HL-60 (cell line): ENCODE measurements around the gene ACAD10.
"Not testable (repeated sequence)": the region's sequence is repeated elsewhere in the genome, so short reads cannot be mapped to it uniquely, and the experiment has no call there.

ENCODE experiments used
- DNase-seq, 2 experiments: peaks; one replicate each; pipeline ENCODE4 v3.0.0-alpha.2; 2010 to 2020; ENCODE audit warnings: low read depth in 1 of 2, low spot score in 1 of 2
- H3K27ac ChIP-seq: fragments of 250-450 bp; sonication (Bioruptor Pico); replicated peaks from 2 replicates; pipeline ENCODE4 v1.5.1; 2020; ENCODE audit warnings: mild to moderate bottlenecking, moderate library complexity
- H3K27me3 ChIP-seq: fragments of 250-450 bp; sonication (Bioruptor Pico); 2 replicates; pipeline ENCODE4 v1.5.1; 2021; ENCODE audit warnings: mild to moderate bottlenecking, moderate library complexity; ENCODE audit not compliant: insufficient read depth, poor library complexity, severe bottlenecking
- H3K4me3 ChIP-seq: replicated peaks from 2 replicates; pipeline ENCODE4 v1.5.1; 2011; ENCODE audit warnings: mild to moderate bottlenecking, control low read depth, low read length; ENCODE audit not compliant: insufficient read depth
- CTCF ChIP-seq: IDR thresholded peaks from one replicate; pipeline ENCODE4 v1.5.1; 2011; ENCODE audit warnings: low read length, control low read depth, inconsistent platforms; ENCODE audit not compliant: insufficient read depth
- GABPA ChIP-seq: IDR thresholded peaks from 2 replicates; pipeline ENCODE4 v1.6.1; 2012; ENCODE audit warnings: low read depth
- POLR2AphosphoS5 ChIP-seq: IDR thresholded peaks from 2 replicates; pipeline ENCODE4 v1.6.1; 2012; ENCODE audit warnings: low read depth
- REST ChIP-seq: IDR thresholded peaks from 2 replicates; pipeline ENCODE4 v1.6.1; 2012; ENCODE audit warnings: low read depth; ENCODE audit not compliant: insufficient replicate concordance
- SPI1 ChIP-seq: IDR thresholded peaks from 2 replicates; pipeline ENCODE4 v1.6.1; 2012; ENCODE audit warnings: low read depth, mild to moderate bottlenecking, borderline replicate concordance

Gene ACAD10

GRCh38 chr12:111719316-111719715 is 33.5 kb downstream of the ACAD10 start:
- not testable (repeated sequence) for H3K27me3 ChIP-seq, DNase-seq, H3K27ac ChIP-seq

GRCh38 chr12:111720457-111720856 is 34.6 kb downstream of the ACAD10 start:
- Histone ChIP-seq H3K4me3 (no peak overlapping the region), H3K27ac (no peak overlapping the region), H3K27me3 (no peaks in the 10 kb centered on the region)
- TF ChIP-seq CTCF = no peak
- TF ChIP-seq SPI1 = no peak
- no peak for TF ChIP-seq POLR2AphosphoS5
- TF ChIP-seq REST = no peak
- TF ChIP-seq GABPA = no peak
- no peak for DNase-seq

More at GRCh38 chr12:111719316-111719715, 33.5 kb downstream of the ACAD10 start:
- H3K4me3 ChIP-seq = not testable (repeated sequence)

GRCh38 chr12:111723646-111724360 is 38.0 kb downstream of the ACAD10 start:
- not testable (repeated sequence) for H3K4me3 ChIP-seq

GRCh38 chr12:111728795-111729194 is 42.9 kb downstream of the ACAD10 start:
- no peak overlapping the region for H3K27ac ChIP-seq
- no peak overlapping the region for H3K4me3 ChIP-seq
- no peak for TF ChIP-seq SPI1
- TF ChIP-seq GABPA = no peak
- no peak for TF ChIP-seq POLR2AphosphoS5
- TF ChIP-seq REST = no peak
- no peak for TF ChIP-seq CTCF
- DNase-seq = no peak
- H3K27me3 ChIP-seq = no peaks in the 10 kb centered on the region

More at GRCh38 chr12:111723646-111724360, 38.0 kb downstream of the ACAD10 start:
- H3K27me3 ChIP-seq, DNase-seq, H3K27ac ChIP-seq: not testable (repeated sequence)

- Histone ChIP-seq H3K4me3 (no peak overlapping the region), H3K27me3 (no peaks in the 10 kb centered on the region), H3K27ac (no peak overlapping the region)
- TF ChIP-seq REST = no peak
- TF ChIP-seq POLR2AphosphoS5 = no peak
- no peak for TF ChIP-seq GABPA
- no peak for TF ChIP-seq CTCF
- no peak for DNase-seq
Measured at GRCh38 chr12:111730420-111730819, 44.6 kb downstream of the ACAD10 start.
